ENCODE results near the gene KCTD15. TPM values are rescaled to one million over a fixed set of nuclear protein-coding genes. Genes with fewer than 3 reads are reported as not detected.

KCTD15 gene
- total RNA-seq, 1 donor from 2014 or later: 9.9 TPM

- H3K27ac ChIP-seq (replicated peaks): peak overlapping the region; percentile 90
- intact Hi-C loops (cut with micrococcal nuclease): no loop called here
- DNase-seq: no peak
Observed at GRCh38 chr19:33821871-33822270, 25.2 kb downstream of the KCTD15 start.

GRCh38 chr19:33823341-33823740, 26.7 kb downstream of the KCTD15 start:
- Histone ChIP-seq H3K27ac (replicated peaks) (no peak overlapping the region), H3K4me1 (peaks cover 33% of the 10 kb centered on the region), H3K9me3 (replicated peaks) (peaks cover 9% of the 10 kb centered on the region), H3K36me3 (no peaks in the 10 kb centered on the region), H3K27me3 (ENCODE audit: low read depth) (peaks cover 20% of the 10 kb centered on the region), H3K4me3 (no peak overlapping the region)
- no peak for DNase-seq
- intact Hi-C loops (cut with micrococcal nuclease): no loop called here
- TF ChIP-seq CTCF (IDR thresholded peaks at IDR 0.05; ENCODE audit: borderline replicate concordance): no peak

More at GRCh38 chr19:33821871-33822270, 25.2 kb downstream of the KCTD15 start:
- peaks cover 9% of the 10 kb centered on the region for H3K9me3 ChIP-seq (replicated peaks)
- peaks cover 45% of the 10 kb centered on the region for H3K4me1 ChIP-seq
- H3K36me3 ChIP-seq: no peaks in the 10 kb centered on the region
- H3K27me3 ChIP-seq (ENCODE audit: low read depth): peaks cover 20% of the 10 kb centered on the region
- H3K4me3 ChIP-seq: no peak overlapping the region
- TF ChIP-seq CTCF (IDR thresholded peaks at IDR 0.05; ENCODE audit: borderline replicate concordance): no peak

- H3K4me3 ChIP-seq: no peak overlapping the region
- H3K27me3 ChIP-seq (ENCODE audit: low read depth): peaks cover 17% of the 10 kb centered on the region
- intact Hi-C loops (cut with micrococcal nuclease): no loop called here
- no peak for DNase-seq
- TF ChIP-seq CTCF (IDR thresholded peaks at IDR 0.05; ENCODE audit: borderline replicate concordance): no peak
- H3K4me1 ChIP-seq: peaks cover 15% of the 10 kb centered on the region
- H3K27ac ChIP-seq (replicated peaks): no peak overlapping the region
- no peaks in the 10 kb centered on the region for H3K36me3 ChIP-seq
- H3K9me3 ChIP-seq (replicated peaks): peaks cover 9% of the 10 kb centered on the region
Observed at GRCh38 chr19:33825556-33825955, 28.9 kb downstream of the KCTD15 start.

GRCh38 chr19:33826521-33826920, 29.9 kb downstream of the KCTD15 start:
- Histone ChIP-seq H3K9me3 (replicated peaks) (peaks cover 9% of the 10 kb centered on the region), H3K4me3 (no peak overlapping the region), H3K36me3 (no peaks in the 10 kb centered on the region), H3K4me1 (peaks cover 7% of the 10 kb centered on the region), H3K27me3 (ENCODE audit: low read depth) (peaks cover 16% of the 10 kb centered on the region), H3K27ac (replicated peaks) (no peak overlapping the region)
- intact Hi-C loops (cut with micrococcal nuclease): no loop called here
- no peak for DNase-seq
- no peak for TF ChIP-seq CTCF (IDR thresholded peaks at IDR 0.05; ENCODE audit: borderline replicate concordance)

GRCh38 chr19:33828266-33829075, 31.8 kb downstream of the KCTD15 start:
- no peaks in the 10 kb centered on the region for H3K36me3 ChIP-seq
- H3K9me3 ChIP-seq (replicated peaks): peaks cover 6% of the 10 kb centered on the region
- DNase-seq: no peak
- H3K27me3 ChIP-seq (ENCODE audit: low read depth): peaks cover 24% of the 10 kb centered on the region
- H3K4me1 ChIP-seq: no peaks in the 10 kb centered on the region
- TF ChIP-seq CTCF (IDR thresholded peaks at IDR 0.05; ENCODE audit: borderline replicate concordance): no peak
- H3K27ac ChIP-seq (replicated peaks): no peak overlapping the region
- intact Hi-C loops (cut with micrococcal nuclease): no loop called here
- H3K4me3 ChIP-seq: no peak overlapping the region

All from left ventricle myocardium inferior (tissue), 1 donor.